HG02970 (cell line): Measurements from ENCODE around the gene MAP3K5.

ENCODE experiments used
- ATAC-seq: cut with Tn5 transposase; IDR thresholded peaks from one replicate; pipeline ENCODE4 v1.9.1; 2021; ENCODE audit warnings: mild to moderate bottlenecking, moderate library complexity, moderate number of reproducible peaks; ENCODE audit not compliant: unreplicated experiment, low FRiP score

MAP3K5 gene

DNA sequence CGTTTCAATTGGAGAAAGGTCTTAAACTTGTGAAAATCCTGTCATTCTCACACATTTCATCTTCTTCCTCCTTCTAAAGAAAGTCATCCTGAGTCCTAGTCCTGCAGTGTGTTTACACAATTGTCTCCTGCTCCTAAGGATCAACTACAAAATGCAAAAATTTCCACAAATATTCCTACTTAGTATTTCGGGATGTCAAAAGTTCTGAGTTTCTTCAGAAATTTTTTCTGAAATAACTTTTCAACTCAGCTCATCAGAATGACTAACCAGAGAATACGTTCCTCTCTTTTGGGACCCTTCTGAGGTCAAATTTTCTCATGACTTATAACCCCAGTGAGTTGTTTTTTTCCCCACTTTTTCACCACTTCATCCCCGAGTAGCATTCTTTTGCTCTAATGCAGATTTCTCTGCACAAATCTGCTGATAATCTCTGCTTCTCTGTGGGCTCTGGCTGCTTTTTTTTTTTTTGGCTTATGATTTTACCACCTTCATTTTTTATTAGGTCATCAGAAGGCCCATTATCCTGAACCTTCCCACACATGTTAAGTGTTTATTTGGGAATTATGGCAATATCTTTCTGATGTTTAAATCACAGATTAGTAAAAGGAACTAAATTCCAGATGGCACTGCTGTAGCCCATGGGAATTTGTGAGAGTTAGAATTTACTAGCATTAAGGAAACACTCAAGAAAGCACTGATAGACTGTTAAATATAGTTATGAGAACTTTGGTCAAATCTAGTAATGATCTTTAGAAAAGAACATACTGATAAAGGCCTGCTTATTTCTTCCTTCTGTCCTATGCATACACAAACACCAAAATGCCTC lies 41.4 kb downstream of the MAP3K5 start:
- ATAC-seq, result no peak

DNA sequence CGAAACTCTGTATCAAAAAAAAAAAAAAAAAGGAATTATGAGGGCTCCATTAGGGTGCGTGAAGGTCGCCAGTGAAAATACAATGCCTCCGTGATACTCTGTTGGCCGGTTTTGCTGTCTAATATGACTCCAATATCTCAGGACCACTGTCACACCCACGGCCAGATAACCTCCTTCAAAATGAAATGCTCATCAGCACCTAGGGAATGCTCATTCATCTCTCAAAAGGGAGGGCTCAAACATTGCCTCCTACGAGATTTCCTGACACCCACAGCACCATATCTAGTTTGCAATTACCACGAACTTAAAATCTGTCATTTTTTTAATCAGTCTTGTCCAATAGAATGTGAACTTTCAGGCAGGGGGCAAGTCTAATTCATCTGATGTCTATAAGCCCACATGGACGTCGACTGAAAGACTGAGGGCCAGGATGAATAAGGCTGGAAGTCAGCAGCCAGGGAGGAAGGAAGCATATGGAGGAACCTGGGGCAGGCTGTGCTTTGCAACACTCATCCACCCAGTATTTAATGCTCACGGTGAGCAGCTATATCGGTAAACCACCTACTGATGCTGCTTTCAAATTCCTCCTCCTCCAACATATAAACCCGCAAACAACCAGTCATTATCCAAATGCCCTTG lies 42.8 kb downstream of the MAP3K5 start:
- no peak for ATAC-seq

DNA sequence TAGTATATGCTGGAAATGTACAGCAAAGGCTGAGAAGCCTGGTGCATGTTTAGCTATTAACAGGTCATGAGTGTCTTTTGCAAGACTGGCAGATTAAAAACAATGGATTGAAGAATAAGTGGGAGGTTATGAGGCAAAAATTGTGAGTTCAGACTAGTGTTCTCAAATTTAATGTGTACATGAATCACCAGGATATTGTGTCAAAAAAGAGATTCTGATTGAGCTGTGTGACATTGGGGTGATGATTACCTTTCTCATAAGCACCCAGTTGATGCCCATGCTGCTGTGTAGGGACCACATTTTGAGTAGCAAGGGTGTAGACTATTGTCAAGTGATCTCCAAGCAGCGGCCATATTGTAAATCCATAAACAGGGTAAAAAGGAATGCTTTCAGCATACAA lies 44.8 kb downstream of the MAP3K5 start:
- ATAC-seq, result no peak

DNA sequence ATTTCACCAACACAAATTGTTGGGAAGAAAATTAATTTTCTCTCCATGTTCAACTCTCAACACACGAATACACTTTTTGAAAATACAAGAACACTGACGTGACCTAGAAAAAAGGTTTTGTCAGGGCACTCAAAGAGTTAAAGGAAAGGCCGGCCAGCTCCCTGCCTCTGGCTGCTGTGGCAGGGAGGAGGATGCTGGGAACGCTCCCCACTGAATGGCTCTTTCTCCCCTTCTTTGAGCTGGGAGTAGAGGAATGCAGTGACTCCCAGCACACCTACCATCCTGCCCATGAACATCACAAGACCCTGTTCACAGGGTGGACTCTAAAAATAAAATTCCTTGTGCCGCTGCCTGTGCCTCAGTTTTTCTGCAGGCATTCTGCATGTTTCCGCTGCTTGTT lies 47.0 kb downstream of the MAP3K5 start:
- ATAC-seq, result no peak

DNA sequence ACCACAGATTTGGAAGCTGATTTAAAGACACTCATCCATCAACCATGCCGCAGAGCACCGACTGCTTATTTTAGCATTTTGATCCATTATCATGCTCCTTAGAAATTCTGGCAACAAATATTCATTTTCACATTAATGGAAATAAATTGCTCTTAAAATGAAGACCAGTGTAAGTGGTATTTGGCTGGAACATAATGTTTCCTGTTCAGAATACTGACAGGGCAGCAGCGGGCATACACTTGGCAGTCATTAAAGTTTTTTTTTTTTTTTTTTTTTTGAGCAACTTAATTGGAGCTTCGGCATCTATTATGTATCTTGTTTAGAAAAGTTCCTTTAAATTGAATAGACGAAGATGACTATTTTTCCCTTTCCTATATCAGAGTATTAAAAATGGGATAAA lies 47.4 kb downstream of the MAP3K5 start:
- ATAC-seq, result no peak

DNA sequence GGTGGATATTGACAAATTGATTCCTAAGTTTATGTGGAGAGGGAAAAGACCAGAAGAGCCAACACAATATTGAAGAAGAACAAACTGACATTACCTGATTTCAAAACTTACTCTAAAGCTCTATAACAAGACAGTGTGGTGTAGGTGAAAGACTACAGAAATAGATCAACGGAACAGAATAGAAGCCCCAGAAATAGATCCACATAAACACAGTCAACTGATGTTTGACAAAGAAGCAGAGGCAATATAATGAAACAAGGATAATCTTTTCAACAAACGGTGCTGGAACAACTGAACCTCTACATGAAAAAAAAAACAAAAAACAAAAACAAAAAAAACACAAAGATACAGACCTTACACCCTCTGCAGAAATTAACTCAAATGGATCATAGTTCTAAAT lies 50.2 kb downstream of the MAP3K5 start:
- no peak for ATAC-seq

DNA sequence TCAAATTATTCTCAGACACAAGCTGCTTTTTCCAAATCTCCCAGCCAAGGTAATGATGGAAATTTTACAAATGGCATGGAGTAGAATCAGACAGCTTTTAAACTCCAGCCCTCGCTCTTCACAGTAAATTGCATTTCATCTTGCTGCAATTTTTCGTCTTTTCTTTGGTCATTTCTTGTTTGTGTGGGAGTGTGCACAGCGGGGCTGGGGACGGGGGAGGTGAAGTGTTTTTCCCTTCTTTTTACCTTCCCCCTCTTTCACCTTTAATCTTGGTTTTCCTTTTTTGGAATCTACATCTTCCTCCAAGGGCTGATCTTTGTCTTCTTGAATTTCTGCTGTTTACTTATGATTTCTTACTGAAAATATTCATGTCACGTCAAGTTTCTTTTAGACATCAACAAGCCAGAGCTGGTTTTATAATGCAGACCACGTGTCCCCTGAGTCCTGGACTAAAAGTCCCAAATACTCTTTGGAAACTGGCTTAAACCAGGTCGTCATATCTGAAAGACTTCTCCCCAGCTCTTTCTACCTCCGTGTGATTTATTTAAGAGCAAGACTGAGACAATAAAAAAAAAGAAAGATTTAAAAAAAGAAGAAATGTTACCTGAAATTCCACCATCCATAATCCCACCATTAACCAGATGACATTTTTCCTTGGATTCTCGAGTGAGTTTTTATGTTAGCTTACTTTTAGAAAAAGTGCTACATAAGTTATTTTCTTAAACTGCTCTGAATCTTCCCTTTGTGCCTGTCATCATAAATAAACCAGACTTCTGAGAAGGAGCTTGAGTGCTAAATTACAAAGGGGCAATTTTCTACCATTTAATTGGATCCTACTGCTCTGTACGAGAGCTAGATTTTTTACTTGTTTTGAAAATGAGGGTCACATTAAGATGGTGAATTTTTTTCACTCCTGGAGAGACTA lies 52.0 kb downstream of the MAP3K5 start:
- ATAC-seq, result no peak

DNA sequence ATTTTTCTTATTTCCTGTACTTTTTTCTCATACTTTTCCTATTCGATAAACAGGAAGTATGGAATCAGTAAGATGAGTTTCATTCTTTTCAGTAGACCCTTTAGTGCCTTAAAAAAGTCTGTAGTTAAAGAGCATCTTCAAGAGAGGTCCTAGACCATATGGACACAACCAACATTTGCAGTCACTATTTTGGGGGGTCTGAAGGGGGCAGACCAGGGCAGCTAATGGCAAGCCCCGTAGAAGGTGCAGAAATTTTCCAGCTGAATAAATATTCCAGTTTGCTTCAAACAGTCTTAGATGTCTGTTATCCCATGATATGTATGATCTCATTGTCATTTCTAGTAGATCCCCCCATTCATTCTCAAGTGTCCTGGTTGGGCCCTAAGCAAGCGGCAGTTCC lies 52.8 kb downstream of the MAP3K5 start:
- no peak for ATAC-seq

DNA sequence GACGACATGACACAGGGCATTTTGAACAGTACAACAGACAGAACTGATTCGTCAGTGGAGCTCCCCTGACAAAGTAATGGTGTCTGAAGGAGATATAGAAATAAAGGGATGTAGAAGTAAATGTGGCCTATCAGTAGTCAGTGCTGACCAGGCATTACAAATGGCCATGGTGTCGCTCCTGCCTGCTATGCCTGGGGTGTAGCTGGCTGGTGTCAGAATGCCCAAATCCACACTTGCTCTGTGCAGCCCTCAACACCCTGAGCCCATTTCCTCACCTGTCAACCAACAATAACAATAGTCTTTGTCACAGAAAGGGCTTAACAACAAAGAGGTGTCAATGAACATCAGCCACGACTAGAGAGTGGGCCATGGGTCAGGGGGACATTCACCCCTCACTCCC lies 53.2 kb downstream of the MAP3K5 start:
- no peak for ATAC-seq

DNA sequence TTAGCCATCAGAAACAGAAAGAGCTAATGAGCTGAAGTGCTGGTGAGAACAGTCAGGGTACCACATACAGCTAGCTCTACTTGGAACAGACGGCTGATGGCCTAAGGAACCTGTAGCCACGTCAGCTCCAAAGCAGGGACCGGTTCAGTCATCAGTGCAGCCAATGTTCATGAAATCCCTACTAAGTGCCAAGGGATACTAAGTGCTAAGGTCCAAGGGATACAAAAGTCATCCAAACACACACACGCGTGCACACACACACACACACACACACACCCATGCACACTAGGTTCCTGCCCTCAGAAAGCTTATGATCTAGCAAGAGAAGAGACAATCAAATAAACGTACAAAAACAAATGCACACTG lies 53.6 kb downstream of the MAP3K5 start:
- no peak for ATAC-seq

DNA sequence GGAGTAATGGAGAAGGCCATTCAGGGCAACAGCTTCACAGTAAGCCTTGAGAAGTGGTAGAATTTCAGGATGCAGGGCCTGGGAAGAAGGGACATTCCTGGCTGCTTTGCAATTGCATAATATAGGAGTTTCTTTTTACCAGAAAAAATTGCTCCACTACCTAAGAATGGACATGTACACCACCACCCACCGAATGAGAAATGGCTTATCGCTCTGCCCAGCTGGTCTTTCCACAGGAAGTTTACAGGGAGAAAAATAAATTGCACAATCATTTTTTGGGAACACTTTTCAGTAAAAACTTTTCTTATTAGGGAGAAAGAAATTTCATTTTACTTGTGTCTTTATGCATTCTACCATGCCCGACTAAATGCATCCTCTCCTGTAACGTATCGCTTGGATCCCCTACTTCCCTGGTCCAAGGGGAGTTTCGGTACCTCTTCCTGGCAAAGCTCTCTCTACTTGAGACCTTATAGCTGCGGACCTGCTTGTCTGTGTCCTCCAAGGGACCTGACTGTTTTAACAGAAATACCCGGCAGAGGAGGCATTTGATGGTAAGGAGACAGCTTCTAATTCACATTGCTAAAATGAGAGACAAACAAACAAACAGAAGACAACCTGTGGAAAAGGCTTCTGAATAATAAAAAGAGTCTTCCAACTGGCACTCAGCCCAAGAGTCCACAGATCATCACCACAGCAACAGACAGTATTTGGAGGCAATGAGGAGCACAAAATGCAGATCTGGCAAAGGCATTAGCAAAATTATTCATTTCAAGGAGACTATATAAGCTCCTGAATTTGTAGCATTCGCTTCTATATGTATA lies 54.2 kb downstream of the MAP3K5 start:
- no peak for ATAC-seq

DNA sequence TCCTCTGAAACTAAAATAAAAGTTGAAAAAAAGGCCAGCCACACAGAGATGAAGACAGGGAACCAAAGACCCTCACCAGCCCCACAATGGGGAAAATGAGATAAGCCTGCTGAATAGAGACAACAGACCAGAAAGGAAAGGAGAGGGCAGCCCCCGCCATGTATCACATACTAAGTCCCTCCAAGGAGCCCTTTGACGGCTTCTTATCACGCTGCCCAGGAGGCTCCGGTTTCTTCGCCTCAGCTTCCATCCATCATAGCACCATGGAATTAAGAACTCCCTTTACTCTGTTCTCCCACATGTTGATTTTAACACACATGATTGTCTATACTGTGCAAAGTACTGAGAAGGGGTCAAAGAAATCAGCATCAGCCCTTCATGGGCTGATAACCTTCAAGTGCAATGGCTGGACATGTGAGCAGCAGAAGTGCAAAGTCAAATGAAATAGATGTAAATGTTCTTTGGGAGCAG lies 54.9 kb downstream of the MAP3K5 start:
- no peak for ATAC-seq

DNA sequence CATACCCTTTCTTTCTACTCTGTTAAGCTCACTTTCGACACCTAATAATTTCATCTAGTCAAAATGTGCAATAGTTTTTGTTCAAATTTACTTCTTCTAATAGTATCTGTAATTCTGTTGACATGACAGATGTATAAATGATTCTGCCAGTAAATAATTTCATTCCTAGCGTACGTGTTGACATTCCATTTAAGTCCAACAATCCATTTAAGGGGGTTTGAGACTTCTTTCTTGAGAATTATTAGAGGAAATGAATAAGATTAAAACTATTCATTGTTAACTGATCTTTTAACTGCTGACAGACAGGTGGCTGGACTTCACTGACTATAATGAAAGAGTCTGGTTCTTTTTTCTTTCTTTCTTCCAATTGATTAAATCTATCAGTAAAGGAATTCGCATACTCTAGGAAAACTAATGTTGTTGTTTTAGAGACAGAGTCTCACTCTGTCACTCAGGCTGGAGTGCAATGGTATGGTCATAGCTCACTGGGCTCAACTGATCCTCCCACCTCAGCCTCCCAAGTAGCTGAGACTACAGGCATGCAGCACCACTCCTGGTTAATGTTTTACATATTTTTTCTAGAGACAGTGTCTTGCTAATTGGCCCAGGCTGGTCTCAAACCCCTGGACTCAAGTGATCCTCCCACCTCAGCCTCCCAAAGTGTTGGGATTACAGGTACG lies 55.9 kb downstream of the MAP3K5 start:
- ATAC-seq, result no peak

DNA sequence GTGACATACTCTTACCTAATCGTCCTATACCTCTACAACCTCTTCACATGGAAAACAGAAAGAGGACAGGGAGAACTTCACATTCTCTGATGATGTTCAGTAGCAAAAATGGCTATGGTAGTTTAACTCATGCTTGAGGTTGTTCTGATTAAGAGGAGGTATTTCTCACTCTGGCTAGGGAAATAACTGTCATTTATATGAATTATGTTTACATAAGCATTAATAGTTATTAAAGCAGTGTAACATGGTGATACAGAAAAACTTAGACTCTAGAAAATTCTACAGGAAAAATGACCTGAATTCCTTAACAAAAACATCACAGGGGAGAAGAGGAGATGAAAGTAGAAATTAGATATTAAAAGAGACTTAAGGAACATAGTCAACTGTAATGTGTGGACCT lies 57.3 kb downstream of the MAP3K5 start:
- no peak for ATAC-seq

DNA sequence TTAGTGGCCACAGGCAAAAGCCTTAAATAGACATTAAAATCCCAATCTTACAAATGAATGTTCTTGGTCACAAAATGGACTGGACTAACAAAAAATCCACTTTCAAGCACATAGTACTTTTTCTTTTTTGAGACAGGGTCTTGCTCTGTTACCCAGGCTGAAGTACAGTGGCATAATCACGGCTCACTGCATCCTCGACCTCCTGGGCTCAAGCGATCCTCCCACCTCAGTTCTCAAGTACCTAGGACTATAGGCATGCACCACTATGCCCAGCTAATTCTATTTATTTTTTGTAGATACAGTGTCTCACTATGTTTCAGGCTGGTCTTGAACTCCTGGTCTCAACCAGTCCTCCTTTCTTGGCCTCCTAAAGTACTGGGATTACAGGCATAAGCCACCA lies 59.4 kb downstream of the MAP3K5 start:
- ATAC-seq, result no peak

DNA sequence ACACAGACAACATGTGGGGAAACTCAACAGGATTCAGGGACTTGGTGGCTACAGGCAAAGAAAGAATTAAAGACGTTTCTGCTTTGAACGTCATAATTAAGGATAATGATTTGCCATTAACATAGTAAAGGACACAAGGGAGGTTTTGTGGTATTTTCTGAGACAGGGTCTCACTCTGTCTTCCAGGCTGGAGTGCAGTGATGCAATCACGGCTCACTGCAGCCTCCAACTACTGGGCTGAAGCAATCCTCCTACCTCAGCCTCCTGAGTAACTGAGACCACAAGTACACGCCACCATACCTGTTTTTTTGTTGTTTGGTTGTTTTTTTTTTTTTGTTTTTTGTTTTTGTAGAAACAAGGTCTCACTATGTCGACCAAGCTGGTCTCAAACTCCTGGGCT lies 62.4 kb downstream of the MAP3K5 start:
- ATAC-seq, result no peak

DNA sequence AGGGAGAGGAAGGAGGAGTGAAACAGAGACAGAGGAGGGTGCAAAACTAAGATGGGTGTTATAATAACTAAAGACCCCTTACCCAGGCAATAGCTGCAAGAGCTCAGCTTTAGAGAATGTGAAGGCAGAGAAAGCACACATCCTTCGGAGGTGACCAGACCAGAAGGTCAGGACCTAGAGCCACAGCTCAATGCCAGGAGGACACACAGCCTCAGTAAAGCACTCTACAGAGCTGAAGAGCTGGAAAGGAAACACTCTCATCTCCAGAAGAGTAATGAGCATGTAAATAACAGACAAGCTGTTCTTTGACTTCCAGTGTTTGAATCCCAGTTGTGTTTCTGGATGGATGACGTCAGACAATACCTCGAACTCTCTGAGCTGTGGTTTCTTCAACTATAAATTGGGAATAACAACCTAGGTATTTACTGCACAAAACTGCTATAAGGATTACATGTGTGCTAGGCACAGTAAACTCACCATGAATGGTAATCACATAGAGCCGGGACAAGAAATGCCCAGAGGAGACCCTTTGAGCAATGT lies 63.2 kb downstream of the MAP3K5 start:
- ATAC-seq, result no peak

DNA sequence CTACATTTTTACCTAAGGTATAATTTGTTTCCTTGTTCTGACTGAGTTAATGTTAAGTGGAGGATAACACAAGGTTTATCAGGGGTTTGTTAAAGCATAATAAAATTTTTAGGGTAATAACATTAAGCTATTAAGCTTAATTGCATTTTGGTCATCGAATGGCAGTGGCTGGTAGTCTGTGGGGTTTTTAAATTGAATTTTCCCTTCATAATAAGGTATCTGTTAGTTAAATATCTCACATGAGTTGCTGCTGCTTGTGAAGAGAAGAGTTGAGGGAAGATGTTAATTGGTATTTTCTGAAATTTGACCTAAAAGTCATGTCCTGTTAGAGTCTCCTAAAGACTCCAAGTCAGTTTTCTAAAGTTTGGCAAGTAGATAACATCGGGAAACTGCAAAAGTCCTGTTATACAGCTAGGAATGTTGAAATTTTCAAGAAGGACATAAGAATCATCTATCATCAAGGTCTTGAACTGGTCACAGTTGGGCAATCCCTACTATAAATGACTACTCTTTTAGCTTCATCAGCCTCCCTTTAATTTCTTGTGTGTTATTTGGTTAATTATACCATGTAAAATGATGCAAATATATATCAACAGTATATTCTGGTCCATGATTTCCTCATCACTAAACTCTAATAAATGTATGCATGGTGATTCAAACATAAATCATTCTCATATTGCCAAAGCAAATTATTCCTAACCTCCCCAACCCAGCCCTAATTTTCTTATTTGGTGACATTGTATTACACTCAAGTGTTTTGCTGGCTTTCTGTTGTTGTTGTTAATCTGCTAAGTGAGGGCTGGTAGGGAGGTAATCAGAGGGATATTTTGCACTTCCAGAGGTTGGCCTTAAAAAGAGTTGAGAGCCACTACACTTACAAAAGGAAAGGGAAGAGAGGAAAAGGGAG lies 64.0 kb downstream of the MAP3K5 start:
- ATAC-seq, result no peak
